Measurements from ENCODE around the gene PIAS1. TPM values are rescaled to one million over a fixed set of nuclear protein-coding genes. Genes with fewer than 3 reads are reported as not detected.

Gene PIAS1
- total RNA-seq, 1 donor from 2014 or later, result 12.0 TPM

DNA sequence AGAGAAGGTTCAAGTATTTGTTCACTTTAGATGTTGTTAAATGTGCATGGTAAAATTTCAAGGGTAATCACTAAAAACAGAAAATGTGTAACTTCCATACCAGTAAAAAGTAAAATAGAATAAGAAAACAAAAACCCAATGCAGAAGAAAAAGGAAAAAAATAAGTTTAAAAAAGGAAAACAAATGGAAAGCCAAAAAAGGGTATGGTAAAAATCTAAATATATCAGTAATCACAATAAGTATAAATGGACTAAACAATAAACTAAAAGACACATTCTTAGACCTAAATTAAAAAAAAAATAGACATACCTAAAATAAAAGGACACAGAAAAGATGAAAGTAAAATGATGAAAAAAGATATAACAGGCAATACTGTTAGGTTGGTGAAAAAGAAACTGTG, 184.9 kb downstream of the PIAS1 start:
- no peak for TF ChIP-seq CTCF (conservative IDR thresholded peaks at IDR 0.05; ENCODE audit: low read depth, low read length)
- H3K4me3 ChIP-seq (ENCODE audit: low read depth, low read length), result no peak overlapping the region
- no peak for DNase-seq (ENCODE audit: low read depth)

GRCh38 chr15:68241088-68241935, 187.2 kb downstream of the PIAS1 start:
- TF ChIP-seq CTCF (conservative IDR thresholded peaks at IDR 0.05; ENCODE audit: low read depth, low read length), result no peak
- DNase-seq (ENCODE audit: low read depth), result no peak

More at GRCh38 chr15:68241088-68241935, 187.2 kb downstream of the PIAS1 start:
- no peak overlapping the region for H3K4me3 ChIP-seq (ENCODE audit: low read depth, low read length)

Other genes with a start within 250 kb of the PIAS1 start
- not detected in 2 replicates for gene SKOR1, start 228.8 kb upstream of the PIAS1 start, total RNA-seq
- gene RNU6-1, start 214.3 kb upstream of the PIAS1 start, total RNA-seq, result not detected in 2 replicates
- gene CALML4, start 151.0 kb downstream of the PIAS1 start, total RNA-seq, result 2.0 and 3.8 TPM in 2 replicates
- 14.9 and 55.0 TPM in 2 replicates for gene CLN6, start 175.4 kb downstream of the PIAS1 start, total RNA-seq
- 19.9 and 20.2 TPM in 2 replicates for gene FEM1B, start 223.4 kb downstream of the PIAS1 start, total RNA-seq